Adrenal gland (tissue), 12 donors: ENCODE data around the gene SHFL. TPM values are rescaled to one million over a fixed set of nuclear protein-coding genes. Genes with fewer than 3 reads are reported as not detected.

Experiments used
- DNase-seq, 7 donors: peaks; one replicate each; pipeline ENCODE4 v3.0.0-alpha.2; 2019 to 2020
- H3K27ac ChIP-seq, 5 donors: fragments of 200-600 bp; sonication (generic) in 4 of 5; 1 replicate in 3 of 5; 2 replicates in 2 of 5; pipeline versions ENCODE4 v1.5.1 to v1.8.0; 2016 to 2020; ENCODE audit warnings: mild to moderate bottlenecking in 1 of 5
- H3K27me3 ChIP-seq: fragments of 200-600 bp; 2 replicates; pipeline ENCODE4 v1.8.0; 2021
- H3K36me3 ChIP-seq, 2 donors: fragments of 200-600 bp; replicated peaks in 1 of 2; 1 replicate in 1 of 2; 2 replicates in 1 of 2; pipeline versions ENCODE4 v1.5.1 to v1.8.0; 2018 to 2022
- H3K4me1 ChIP-seq, 2 donors: fragments of 200-600 bp; replicated peaks in 1 of 2; 1 replicate in 1 of 2; 2 replicates in 1 of 2; pipeline versions ENCODE4 v1.5.1 to v1.8.0; 2018 to 2021
- H3K4me3 ChIP-seq, 4 donors: fragments of 200-600 bp; sonication (generic) in 3 of 4; one replicate each; pipeline ENCODE4 v1.5.1; 2016 to 2018
- H3K9me3 ChIP-seq, 3 donors: fragments of 200-600 bp; sonication (generic) in 1 of 3; replicated peaks in 1 of 3; 1 replicate in 2 of 3; 2 replicates in 1 of 3; pipeline versions ENCODE4 v1.5.1 to v1.8.0; 2016 to 2021
- CTCF ChIP-seq, 6 experiments: fragments of 450-650 bp in 4 of 6; fragments of 200-600 bp in 2 of 6; sonication (generic) in 1 of 6; IDR thresholded peaks; 1 replicate in 5 of 6; 2 replicates in 1 of 6; pipeline versions ENCODE4 v1.5.1 to v1.8.0; 2016 to 2021; ENCODE audit warnings: antibody characterized with exemption in 6 of 6, mild to moderate bottlenecking in 2 of 6, moderate library complexity in 1 of 6
- POLR2A ChIP-seq, 2 donors: fragments of 450-650 bp; IDR thresholded peaks; one replicate each; pipeline ENCODE4 v1.6.1; 2017; ENCODE audit warnings: antibody characterized with exemption in 2 of 2, mild to moderate bottlenecking in 2 of 2, moderate library complexity in 1 of 2
- whole genome bisulfite sequencing, 4 donors: extraction: QIAGEN DNeasy Blood & Tissue Kit in 2 of 4; methylation state at CpG; one replicate each; pipeline versions ENCODE4 v1.1.5 to v1.1.7; 2013 to 2017; 5-methylcytosine and 5-hydroxymethylcytosine counted together
- intact Hi-C, 2 donors: fragments of 100-400 bp; cut with DNase I; formaldehyde crosslinking; loops; one replicate each; pipeline versions ENCODE4 v1.14.1 to v1.15.0; 2022 to 2023
- polyA plus RNA-seq, 3 donors: library from polyadenylated mRNA; stranded (reverse); fragments of 200-250 nt in 2 of 3; fragments of 350-450 nt in 1 of 3; fragmentation: Illumina TruSeq in 1 of 3; extraction: RNeasy Lipid Tissue Mini Kit (QIAGEN cat#74804) in 1 of 3; gene quantifications; one replicate each; pipeline ENCODE4 v1.2.3, GENCODE V29; 2013 to 2014
- total RNA-seq, 9 donors: library from RNA; depleted of rRNA in 4 of 9; stranded (reverse); fragments of >200 nt in 4 of 9; fragments of 120-200 nt in 1 of 9; fragmentation: NEBNext Ultra II Directional in 1 of 9; extraction: Animal tissue kit (Norgen Biotek cat#: 25700) in 1 of 9; gene quantifications; one replicate each; pipeline versions ENCODE4 v1.1.0 to v1.2.4, GENCODE V29; 2013 to 2023
- donor health status: healthy with polysubstance abuse.
- donor health status: Bipolar disorder and iron deficiency.
- donor health status: DM: yes; HTN: yes; CAD: no.
- donor health status: DM: no; HTN: no; CAD: no.
- donor health status: DM: no; HTN: no; CAD: no.
- donor health status: DM: yes; HTN: yes; CAD: no.

SHFL gene
- total and polyA plus RNA-seq, 12 donors = 17.4 to 116 (median 42.3) TPM

DNA sequence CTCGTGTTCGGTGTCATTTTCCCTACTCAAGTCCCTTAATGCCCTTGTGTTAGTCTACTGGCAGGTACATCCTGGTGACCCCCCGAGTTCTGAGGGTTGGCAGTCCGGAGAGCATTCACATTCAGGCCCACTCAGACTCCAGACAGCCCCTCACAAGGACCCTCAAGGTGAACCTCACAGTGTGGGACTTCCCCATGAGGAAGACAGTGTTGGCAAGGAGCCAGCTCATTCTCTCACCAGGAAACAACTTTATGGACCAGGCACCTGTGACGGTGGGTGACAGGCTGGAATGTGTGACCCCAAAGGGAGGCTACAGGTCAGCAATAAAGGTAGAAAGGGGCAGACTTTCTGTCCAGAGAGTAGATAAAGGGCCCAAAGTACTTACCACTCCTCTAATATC is 48.3 kb upstream of the SHFL start:
- H3K4me3 ChIP-seq = no peak overlapping the region
- H3K9me3 ChIP-seq = peaks cover 0 to 7% (median 0%) of the 10 kb centered on the region in 3 donors
- 65 to 81% (median 68%) methylated on average over 4 to 5 of the region's 5 CpGs for WGBS, 4 donors
- intact Hi-C loops = no loop called here
- H3K36me3 ChIP-seq = no peaks in the 10 kb centered on the region
- H3K4me1 ChIP-seq = no peaks in the 10 kb centered on the region
- DNase-seq = no peak
- H3K27ac ChIP-seq = no peak overlapping the region
- no peak for TF ChIP-seq POLR2A (IDR thresholded peaks at IDR 0.05)
- TF ChIP-seq CTCF (IDR thresholded peaks at IDR 0.05) = no peak
- H3K27me3 ChIP-seq = no peaks in the 10 kb centered on the region

- Histone ChIP-seq H3K9me3 (peaks cover 0 to 25% (median 0%) of the 10 kb centered on the region in 3 donors), H3K4me3 (no peak overlapping the region), H3K27me3 (no peaks in the 10 kb centered on the region), H3K36me3 (no peaks in the 10 kb centered on the region), H3K4me1 (no peaks in the 10 kb centered on the region), H3K27ac (no peak overlapping the region)
- DNase-seq = no peak
- intact Hi-C loops = no loop called here
- TF ChIP-seq POLR2A (IDR thresholded peaks at IDR 0.05) (no peak), CTCF (IDR thresholded peaks at IDR 0.05) (no peak)
- 66 to 75% (median 70%) methylated on average over 4 of the region's 4 CpGs for WGBS, 4 donors
These were observed 42.7 kb upstream of the SHFL start for GRCh38 chr19:10043286-10043927.

GRCh38 chr19:10044390-10044789 is 41.7 kb upstream of the SHFL start:
- no peak for TF ChIP-seq CTCF (IDR thresholded peaks at IDR 0.05)
- TF ChIP-seq POLR2A (IDR thresholded peaks at IDR 0.05) = no peak
- Histone ChIP-seq H3K4me1 (no peaks in the 10 kb centered on the region), H3K9me3 (peaks cover 0 to 25% (median 0%) of the 10 kb centered on the region in 3 donors), H3K36me3 (no peaks in the 10 kb centered on the region), H3K27me3 (no peaks in the 10 kb centered on the region), H3K4me3 (no peak overlapping the region), H3K27ac (no peak overlapping the region)
- no peak for DNase-seq
- intact Hi-C loops = no loop called here
- WGBS, 4 donors = 67 to 80% (median 71%) methylated on average over 1 of the region's 1 CpG

DNA sequence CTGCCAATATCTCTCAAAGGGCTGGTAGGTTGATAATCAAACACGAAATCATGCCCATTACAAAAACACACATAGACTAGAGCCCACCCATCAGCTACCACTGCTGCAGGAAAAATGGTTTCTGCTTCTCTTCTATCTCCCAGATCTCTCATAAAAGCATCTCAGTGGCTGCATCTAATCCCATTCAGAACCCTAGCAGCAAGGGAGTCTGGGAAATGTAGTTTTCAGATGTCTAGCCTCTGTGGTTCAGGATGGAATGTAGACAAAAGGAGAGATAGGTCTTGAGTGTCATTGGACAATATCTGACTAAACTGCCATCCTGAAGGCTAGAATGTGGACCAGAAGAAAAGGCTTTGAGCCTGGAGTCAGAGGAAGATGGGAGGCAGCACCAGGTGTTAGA is 40.7 kb upstream of the SHFL start:
- 10 to 63% (median 49%) methylated on average over 1 of the region's 1 CpG for WGBS, 4 donors
- no peak for TF ChIP-seq POLR2A (IDR thresholded peaks at IDR 0.05)
- no peak for TF ChIP-seq CTCF (IDR thresholded peaks at IDR 0.05)
- Histone ChIP-seq H3K4me1 (no peaks in the 10 kb centered on the region), H3K36me3 (no peaks in the 10 kb centered on the region), H3K4me3 (no peak overlapping the region), H3K27me3 (no peaks in the 10 kb centered on the region), H3K27ac (no peak overlapping the region), H3K9me3 (peaks cover 0 to 25% (median 0%) of the 10 kb centered on the region in 3 donors)
- intact Hi-C loops = no loop called here
- no peak for DNase-seq
